Fibroblast of lung (primary cell): ENCODE measurements around the gene OOSP1.

Source experiments
- EZH2 ChIP-seq: IDR thresholded peaks from 2 replicates; pipeline ENCODE4 v1.5.1; 2012; ENCODE audit warnings: low read length, control low read depth, mild to moderate bottlenecking; ENCODE audit errors: missing control alignments
- TF ChIP-seq, protein P1 (sequence below), 2 donors: IDR thresholded peaks in 1 of 2; conservative IDR thresholded peaks in 1 of 2; 1 replicate in 1 of 2; 2 replicates in 1 of 2; pipeline ENCODE4 v1.5.1; 2011 to 2012; ENCODE audit warnings: low read length in 2 of 2, control low read depth in 1 of 2, inconsistent platforms in 1 of 2, low read depth in 1 of 2, mild to moderate bottlenecking in 1 of 2

DNA sequence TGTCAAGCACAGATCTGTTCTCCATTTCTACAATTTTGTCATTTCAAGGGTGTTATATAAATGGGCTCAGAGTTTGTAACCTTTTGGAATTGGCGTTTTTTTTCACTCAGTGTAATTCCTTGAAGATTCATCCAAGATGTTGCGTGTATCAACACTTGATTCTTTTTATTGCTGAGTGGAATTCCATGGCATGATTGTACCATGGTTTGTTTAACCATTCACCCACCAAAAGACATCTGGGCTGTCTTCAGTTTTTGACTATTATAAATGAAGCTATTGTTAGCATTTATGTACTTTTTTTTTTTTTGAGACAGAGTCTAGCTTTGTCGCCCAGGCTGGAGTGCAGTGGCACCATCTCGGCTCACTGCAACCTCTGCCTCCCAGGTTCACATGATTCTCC, 2.9 kb downstream of the OOSP1 start:
- TF ChIP-seq, protein P1, sequence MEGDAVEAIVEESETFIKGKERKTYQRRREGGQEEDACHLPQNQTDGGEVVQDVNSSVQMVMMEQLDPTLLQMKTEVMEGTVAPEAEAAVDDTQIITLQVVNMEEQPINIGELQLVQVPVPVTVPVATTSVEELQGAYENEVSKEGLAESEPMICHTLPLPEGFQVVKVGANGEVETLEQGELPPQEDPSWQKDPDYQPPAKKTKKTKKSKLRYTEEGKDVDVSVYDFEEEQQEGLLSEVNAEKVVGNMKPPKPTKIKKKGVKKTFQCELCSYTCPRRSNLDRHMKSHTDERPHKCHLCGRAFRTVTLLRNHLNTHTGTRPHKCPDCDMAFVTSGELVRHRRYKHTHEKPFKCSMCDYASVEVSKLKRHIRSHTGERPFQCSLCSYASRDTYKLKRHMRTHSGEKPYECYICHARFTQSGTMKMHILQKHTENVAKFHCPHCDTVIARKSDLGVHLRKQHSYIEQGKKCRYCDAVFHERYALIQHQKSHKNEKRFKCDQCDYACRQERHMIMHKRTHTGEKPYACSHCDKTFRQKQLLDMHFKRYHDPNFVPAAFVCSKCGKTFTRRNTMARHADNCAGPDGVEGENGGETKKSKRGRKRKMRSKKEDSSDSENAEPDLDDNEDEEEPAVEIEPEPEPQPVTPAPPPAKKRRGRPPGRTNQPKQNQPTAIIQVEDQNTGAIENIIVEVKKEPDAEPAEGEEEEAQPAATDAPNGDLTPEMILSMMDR (conservative IDR thresholded peaks at IDR 0.05 in 1 of 2, IDR thresholded peaks at IDR 0.05 in 1 of 2; ENCODE audit: low read depth in 1 of 2, low read length in 2 of 2): no peak
- TF ChIP-seq EZH2: no peak
